HEK293 (cell line): ENCODE measurements around the gene LRP1B.

Experiments
- CTCF ChIA-PET: fragments of 350-600 bp; formaldehyde crosslinking; extraction: SDS; loops from one replicate; lab custom pipeline; 2021; ENCODE audit warnings: antibody characterized with exemption; lab: Yijun Ruan, JAX
- POLR2A ChIA-PET: fragments of 300-600 bp; formaldehyde crosslinking; extraction: SDS; loops from one replicate; lab custom pipeline; 2020; ENCODE audit warnings: antibody characterized with exemption, inconsistent platforms; lab: Yijun Ruan, JAX
- H3K27ac ChIP-seq: fragments of 200-500 bp; sonication (Bioruptor generic); 2 replicates; pipeline ENCODE4 v1.5.1; 2014; ENCODE audit warnings: low read depth, low read length, control low read depth, inconsistent platforms; ENCODE audit errors: extremely low read depth
- H3K36me3 ChIP-seq, 2 experiments: fragments of 200-500 bp in 1 of 2; sonication (Bioruptor generic) in 1 of 2; 1 replicate in 1 of 2; 2 replicates in 1 of 2; pipeline ENCODE4 v1.5.1; 2014 to 2017; ENCODE audit warnings: inconsistent platforms in 2 of 2, low read length in 2 of 2; ENCODE audit not compliant: control insufficient read depth in 2 of 2, insufficient read depth in 1 of 2
- H3K4me1 ChIP-seq: fragments of 200-500 bp; sonication (Bioruptor generic); 2 replicates; pipeline ENCODE4 v1.5.1; 2014; ENCODE audit warnings: mild to moderate bottlenecking, low read length, inconsistent platforms; ENCODE audit not compliant: control insufficient read depth, insufficient read depth
- H3K4me3 ChIP-seq: 2 replicates; pipeline ENCODE4 v1.5.1; 2011; ENCODE audit warnings: low read depth, mild to moderate bottlenecking, control low read depth, low read length, moderate library complexity
- H3K9me3 ChIP-seq: fragments of 200-500 bp; sonication (Bioruptor generic); 2 replicates; pipeline ENCODE4 v1.5.1; 2014; ENCODE audit warnings: low read depth, low read length, inconsistent platforms; ENCODE audit not compliant: control insufficient read depth, insufficient read depth
- KLF10 ChIP-seq: fragments of 450-650 bp; IDR thresholded peaks from 2 replicates; pipeline ENCODE4 v1.5.1; 2018; ENCODE audit warnings: missing biosample characterization, mild to moderate bottlenecking, missing genetic modification characterization
- MZF1 ChIP-seq: fragments of 450-650 bp; formaldehyde crosslinking; IDR thresholded peaks from 2 replicates; pipeline ENCODE4 v1.5.1; 2017; ENCODE audit warnings: missing biosample characterization, missing genetic modification characterization, borderline replicate concordance
- ZNF157 ChIP-seq: fragments of 450-650 bp; formaldehyde crosslinking; IDR thresholded peaks from 2 replicates; pipeline ENCODE4 v1.5.1; 2016; ENCODE audit warnings: missing biosample characterization, missing genetic modification characterization
- ZNF223 ChIP-seq: fragments of 450-650 bp; formaldehyde crosslinking; IDR thresholded peaks from 2 replicates; pipeline ENCODE4 v1.5.1; 2016; ENCODE audit warnings: missing biosample characterization, missing genetic modification characterization
- ZNF274 ChIP-seq, 2 experiments: fragments of 200-500 bp in 1 of 2; fragments of 450-650 bp in 1 of 2; sonication (Bioruptor generic) in 1 of 2; formaldehyde crosslinking in 1 of 2; IDR thresholded peaks; 2 replicates each; pipeline versions ENCODE4 v1.5.1 to v1.6.1; 2014 to 2016; ENCODE audit warnings: borderline replicate concordance in 1 of 2, inconsistent platforms in 1 of 2, low read length in 1 of 2, missing biosample characterization in 1 of 2, missing genetic modification characterization in 1 of 2
- ZNF596 ChIP-seq: fragments of 450-650 bp; IDR thresholded peaks from 2 replicates; pipeline ENCODE4 v1.5.0; 2018; ENCODE audit warnings: missing biosample characterization, mild to moderate bottlenecking, missing genetic modification characterization, moderate library complexity
- ZNF626 ChIP-seq: fragments of 450-650 bp; sonication (Bioruptor Pico); formaldehyde crosslinking; IDR thresholded peaks from 2 replicates; pipeline ENCODE4 v1.5.1; 2018; ENCODE audit warnings: missing biosample characterization, missing genetic modification characterization, inconsistent platforms
- ZSCAN16 ChIP-seq: fragments of 450-650 bp; formaldehyde crosslinking; IDR thresholded peaks from 2 replicates; pipeline ENCODE4 v1.5.1; 2016; ENCODE audit warnings: missing biosample characterization, missing genetic modification characterization
- TF ChIP-seq, protein P1 (sequence below): fragments of 450-650 bp; formaldehyde crosslinking; IDR thresholded peaks from 2 replicates; pipeline ENCODE4 v1.5.1; 2016; ENCODE audit warnings: missing biosample characterization, missing genetic modification characterization, borderline replicate concordance
- TF ChIP-seq, protein P2 (sequence below): fragments of 450-650 bp; formaldehyde crosslinking; IDR thresholded peaks from 2 replicates; pipeline ENCODE4 v1.5.1; 2016; ENCODE audit warnings: missing biosample characterization, missing genetic modification characterization
- TF ChIP-seq, protein P3 (sequence below): fragments of 450-650 bp; formaldehyde crosslinking; IDR thresholded peaks from 2 replicates; pipeline ENCODE4 v1.5.1; 2017; ENCODE audit warnings: missing biosample characterization, missing genetic modification characterization
- TF ChIP-seq, protein P4 (sequence below): fragments of 450-650 bp; formaldehyde crosslinking; IDR thresholded peaks from 2 replicates; pipeline ENCODE4 v1.5.1; 2016; ENCODE audit warnings: missing biosample characterization, missing genetic modification characterization

Gene LRP1B

DNA sequence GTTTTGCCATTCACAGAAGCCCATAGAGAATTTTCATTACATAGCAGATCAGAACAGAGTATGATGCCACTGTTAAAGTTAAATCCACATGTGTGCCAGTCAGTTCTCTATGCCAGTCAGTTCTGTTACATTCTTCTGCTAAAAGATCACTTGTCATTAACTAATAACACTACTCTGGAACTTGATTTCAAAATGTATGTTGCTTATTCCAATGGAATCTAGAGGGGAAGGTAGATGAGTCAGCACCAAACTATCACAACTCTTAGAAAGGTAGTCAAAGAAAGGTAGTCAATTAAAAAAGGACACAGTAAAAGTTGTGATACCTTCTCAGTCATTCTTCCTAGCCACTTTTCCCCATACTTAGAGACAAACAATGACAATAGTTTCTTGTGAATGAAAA, 1214.4 kb downstream of the LRP1B start (continued):
- TF ChIP-seq, protein P1, sequence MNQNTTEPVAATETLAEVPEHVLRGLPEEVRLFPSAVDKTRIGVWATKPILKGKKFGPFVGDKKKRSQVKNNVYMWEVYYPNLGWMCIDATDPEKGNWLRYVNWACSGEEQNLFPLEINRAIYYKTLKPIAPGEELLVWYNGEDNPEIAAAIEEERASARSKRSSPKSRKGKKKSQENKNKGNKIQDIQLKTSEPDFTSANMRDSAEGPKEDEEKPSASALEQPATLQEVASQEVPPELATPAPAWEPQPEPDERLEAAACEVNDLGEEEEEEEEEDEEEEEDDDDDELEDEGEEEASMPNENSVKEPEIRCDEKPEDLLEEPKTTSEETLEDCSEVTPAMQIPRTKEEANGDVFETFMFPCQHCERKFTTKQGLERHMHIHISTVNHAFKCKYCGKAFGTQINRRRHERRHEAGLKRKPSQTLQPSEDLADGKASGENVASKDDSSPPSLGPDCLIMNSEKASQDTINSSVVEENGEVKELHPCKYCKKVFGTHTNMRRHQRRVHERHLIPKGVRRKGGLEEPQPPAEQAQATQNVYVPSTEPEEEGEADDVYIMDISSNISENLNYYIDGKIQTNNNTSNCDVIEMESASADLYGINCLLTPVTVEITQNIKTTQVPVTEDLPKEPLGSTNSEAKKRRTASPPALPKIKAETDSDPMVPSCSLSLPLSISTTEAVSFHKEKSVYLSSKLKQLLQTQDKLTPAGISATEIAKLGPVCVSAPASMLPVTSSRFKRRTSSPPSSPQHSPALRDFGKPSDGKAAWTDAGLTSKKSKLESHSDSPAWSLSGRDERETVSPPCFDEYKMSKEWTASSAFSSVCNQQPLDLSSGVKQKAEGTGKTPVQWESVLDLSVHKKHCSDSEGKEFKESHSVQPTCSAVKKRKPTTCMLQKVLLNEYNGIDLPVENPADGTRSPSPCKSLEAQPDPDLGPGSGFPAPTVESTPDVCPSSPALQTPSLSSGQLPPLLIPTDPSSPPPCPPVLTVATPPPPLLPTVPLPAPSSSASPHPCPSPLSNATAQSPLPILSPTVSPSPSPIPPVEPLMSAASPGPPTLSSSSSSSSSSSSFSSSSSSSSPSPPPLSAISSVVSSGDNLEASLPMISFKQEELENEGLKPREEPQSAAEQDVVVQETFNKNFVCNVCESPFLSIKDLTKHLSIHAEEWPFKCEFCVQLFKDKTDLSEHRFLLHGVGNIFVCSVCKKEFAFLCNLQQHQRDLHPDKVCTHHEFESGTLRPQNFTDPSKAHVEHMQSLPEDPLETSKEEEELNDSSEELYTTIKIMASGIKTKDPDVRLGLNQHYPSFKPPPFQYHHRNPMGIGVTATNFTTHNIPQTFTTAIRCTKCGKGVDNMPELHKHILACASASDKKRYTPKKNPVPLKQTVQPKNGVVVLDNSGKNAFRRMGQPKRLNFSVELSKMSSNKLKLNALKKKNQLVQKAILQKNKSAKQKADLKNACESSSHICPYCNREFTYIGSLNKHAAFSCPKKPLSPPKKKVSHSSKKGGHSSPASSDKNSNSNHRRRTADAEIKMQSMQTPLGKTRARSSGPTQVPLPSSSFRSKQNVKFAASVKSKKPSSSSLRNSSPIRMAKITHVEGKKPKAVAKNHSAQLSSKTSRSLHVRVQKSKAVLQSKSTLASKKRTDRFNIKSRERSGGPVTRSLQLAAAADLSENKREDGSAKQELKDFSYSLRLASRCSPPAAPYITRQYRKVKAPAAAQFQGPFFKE (tag by site-specific recombination) = no peak
- TF ChIP-seq, protein P2, sequence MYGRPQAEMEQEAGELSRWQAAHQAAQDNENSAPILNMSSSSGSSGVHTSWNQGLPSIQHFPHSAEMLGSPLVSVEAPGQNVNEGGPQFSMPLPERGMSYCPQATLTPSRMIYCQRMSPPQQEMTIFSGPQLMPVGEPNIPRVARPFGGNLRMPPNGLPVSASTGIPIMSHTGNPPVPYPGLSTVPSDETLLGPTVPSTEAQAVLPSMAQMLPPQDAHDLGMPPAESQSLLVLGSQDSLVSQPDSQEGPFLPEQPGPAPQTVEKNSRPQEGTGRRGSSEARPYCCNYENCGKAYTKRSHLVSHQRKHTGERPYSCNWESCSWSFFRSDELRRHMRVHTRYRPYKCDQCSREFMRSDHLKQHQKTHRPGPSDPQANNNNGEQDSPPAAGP (tag by site-specific recombination) = no peak
- TF ChIP-seq KLF10 (tag by site-specific recombination) = no peak
- TF ChIP-seq ZNF223 (tag by site-specific recombination) = no peak
- no peak for TF ChIP-seq ZNF157
- no peak for TF ChIP-seq ZNF596 (tag by site-specific recombination)
- TF ChIP-seq MZF1 (tag by site-specific recombination) = no peak
- TF ChIP-seq, protein P3, sequence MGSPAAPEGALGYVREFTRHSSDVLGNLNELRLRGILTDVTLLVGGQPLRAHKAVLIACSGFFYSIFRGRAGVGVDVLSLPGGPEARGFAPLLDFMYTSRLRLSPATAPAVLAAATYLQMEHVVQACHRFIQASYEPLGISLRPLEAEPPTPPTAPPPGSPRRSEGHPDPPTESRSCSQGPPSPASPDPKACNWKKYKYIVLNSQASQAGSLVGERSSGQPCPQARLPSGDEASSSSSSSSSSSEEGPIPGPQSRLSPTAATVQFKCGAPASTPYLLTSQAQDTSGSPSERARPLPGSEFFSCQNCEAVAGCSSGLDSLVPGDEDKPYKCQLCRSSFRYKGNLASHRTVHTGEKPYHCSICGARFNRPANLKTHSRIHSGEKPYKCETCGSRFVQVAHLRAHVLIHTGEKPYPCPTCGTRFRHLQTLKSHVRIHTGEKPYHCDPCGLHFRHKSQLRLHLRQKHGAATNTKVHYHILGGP (tag by site-specific recombination) = no peak

DNA sequence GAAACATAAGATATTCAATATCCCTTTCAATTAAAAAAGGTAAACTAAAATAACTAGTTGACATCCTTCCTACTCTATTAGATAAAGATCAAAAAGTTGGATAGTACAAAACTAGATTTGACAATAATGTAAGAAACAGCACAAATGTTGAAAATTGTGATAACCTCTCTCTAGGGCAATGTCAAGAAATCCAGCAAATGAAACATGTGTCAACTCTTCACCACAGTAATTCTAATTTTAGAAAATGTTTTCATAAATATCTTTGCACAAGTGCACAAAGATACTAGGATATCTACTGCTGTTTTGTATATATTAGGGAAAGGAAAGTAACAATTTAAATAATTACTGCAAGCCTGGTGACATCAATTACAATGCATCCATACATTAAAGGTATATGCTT, 1220.1 kb downstream of the LRP1B start:
- no peak overlapping the region for H3K27ac ChIP-seq
- H3K4me1 ChIP-seq = no peaks in the 10 kb centered on the region
- ChIA-PET CTCF (no interaction called here), POLR2A (no interaction called here)
- no peak overlapping the region for H3K4me3 ChIP-seq
- no peaks in the 10 kb centered on the region for H3K9me3 ChIP-seq
- no peaks in the 10 kb centered on the region for H3K36me3 ChIP-seq
- TF ChIP-seq, protein P2 (tag by site-specific recombination) = no peak

DNA sequence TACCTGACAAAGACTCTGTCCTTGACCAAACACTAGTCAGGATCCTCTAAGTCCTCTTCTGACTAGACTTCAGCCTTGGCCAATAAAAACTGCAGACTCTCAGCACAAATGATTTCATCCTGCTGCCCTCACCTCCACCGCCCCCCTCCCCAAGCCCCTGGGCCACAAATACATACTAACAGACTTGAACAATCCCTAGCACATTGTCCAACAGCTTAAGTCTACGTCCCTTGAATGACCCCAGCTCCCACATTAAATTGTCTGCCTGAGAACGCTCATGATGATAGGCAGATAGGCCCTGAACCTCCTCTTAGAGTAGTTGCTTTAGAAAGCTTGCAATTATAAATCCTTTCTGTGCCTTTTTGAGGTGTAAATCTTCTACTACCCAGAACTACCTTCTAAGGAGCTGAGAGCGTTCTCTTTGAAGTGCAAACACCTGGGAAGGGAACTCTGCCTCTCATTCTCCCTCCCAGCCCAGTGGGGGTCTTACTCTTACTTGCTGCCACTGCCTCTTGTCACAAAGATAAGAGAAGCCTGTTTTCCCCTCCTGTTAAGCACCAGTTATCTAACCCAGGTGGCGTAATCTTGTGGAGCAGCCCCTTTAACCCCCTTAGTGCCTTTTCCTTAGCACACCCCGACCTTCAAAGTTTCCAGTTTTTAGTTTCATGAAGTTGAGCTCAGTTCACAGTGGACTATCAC, 1225.6 kb downstream of the LRP1B start:
- TF ChIP-seq, protein P4, sequence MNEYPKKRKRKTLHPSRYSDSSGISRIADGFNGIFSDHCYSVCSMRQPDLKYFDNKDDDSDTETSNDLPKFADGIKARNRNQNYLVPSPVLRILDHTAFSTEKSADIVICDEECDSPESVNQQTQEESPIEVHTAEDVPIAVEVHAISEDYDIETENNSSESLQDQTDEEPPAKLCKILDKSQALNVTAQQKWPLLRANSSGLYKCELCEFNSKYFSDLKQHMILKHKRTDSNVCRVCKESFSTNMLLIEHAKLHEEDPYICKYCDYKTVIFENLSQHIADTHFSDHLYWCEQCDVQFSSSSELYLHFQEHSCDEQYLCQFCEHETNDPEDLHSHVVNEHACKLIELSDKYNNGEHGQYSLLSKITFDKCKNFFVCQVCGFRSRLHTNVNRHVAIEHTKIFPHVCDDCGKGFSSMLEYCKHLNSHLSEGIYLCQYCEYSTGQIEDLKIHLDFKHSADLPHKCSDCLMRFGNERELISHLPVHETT (tag by site-specific recombination) = no peak
- TF ChIP-seq ZNF626 (tag by site-specific recombination) (no peak), ZSCAN16 (no peak), ZNF274 (IDR thresholded peaks at IDR 0.05; ENCODE audit: low read length) (no peak), ZNF274 (tag by site-specific recombination; IDR thresholded peaks at IDR 0.05; ENCODE audit: borderline replicate concordance) (no peak)
- ChIA-PET POLR2A (no interaction called here), CTCF (no interaction called here)

More for the DNA sequence above, 1225.6 kb downstream of the LRP1B start:
- Histone ChIP-seq H3K4me3 (no peak overlapping the region), H3K4me1 (no peaks in the 10 kb centered on the region), H3K9me3 (no peaks in the 10 kb centered on the region), H3K36me3 (no peaks in the 10 kb centered on the region), H3K27ac (no peak overlapping the region)
